ENCODE measurements around the gene PLTP.

GRCh38 chr20:45908084-45908483 lies 3.9 kb downstream of the PLTP start:
- no peak for TF ChIP-seq ZNF843 (tag by site-specific recombination; IDR thresholded peaks at IDR 0.05)
- TF ChIP-seq, protein P1, sequence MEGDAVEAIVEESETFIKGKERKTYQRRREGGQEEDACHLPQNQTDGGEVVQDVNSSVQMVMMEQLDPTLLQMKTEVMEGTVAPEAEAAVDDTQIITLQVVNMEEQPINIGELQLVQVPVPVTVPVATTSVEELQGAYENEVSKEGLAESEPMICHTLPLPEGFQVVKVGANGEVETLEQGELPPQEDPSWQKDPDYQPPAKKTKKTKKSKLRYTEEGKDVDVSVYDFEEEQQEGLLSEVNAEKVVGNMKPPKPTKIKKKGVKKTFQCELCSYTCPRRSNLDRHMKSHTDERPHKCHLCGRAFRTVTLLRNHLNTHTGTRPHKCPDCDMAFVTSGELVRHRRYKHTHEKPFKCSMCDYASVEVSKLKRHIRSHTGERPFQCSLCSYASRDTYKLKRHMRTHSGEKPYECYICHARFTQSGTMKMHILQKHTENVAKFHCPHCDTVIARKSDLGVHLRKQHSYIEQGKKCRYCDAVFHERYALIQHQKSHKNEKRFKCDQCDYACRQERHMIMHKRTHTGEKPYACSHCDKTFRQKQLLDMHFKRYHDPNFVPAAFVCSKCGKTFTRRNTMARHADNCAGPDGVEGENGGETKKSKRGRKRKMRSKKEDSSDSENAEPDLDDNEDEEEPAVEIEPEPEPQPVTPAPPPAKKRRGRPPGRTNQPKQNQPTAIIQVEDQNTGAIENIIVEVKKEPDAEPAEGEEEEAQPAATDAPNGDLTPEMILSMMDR (tag by site-specific recombination; IDR thresholded peaks at IDR 0.05), result no peak
- no peak for TF ChIP-seq SALL2 (tag by site-specific recombination; IDR thresholded peaks at IDR 0.05; ENCODE audit: borderline replicate concordance)
- no peak for TF ChIP-seq HOXA7 (CRISPR knock-in tag; IDR thresholded peaks at IDR 0.05; ENCODE audit: borderline replicate concordance)
- TF ChIP-seq ZNF121 (tag by site-specific recombination; IDR thresholded peaks at IDR 0.05), result no peak
- TF ChIP-seq ZNF223 (tag by site-specific recombination; IDR thresholded peaks at IDR 0.05), result no peak
- no peak for TF ChIP-seq ZNF510 (tag by site-specific recombination; IDR thresholded peaks at IDR 0.05; ENCODE audit: insufficient replicate concordance)
